Kidney (tissue), 14 donors: ENCODE data around the gene CNOT9. TPM values are rescaled to one million over a fixed set of nuclear protein-coding genes. Genes with fewer than 3 reads are reported as not detected.

Experiments used
- DNase-seq, 5 donors: peaks; one replicate each; pipeline ENCODE4 v3.0.0-alpha.2; 2013 to 2020
- FAIRE-seq: peaks from 2 replicates; lab custom pipeline; 2012; peaks lifted over from hg19 to GRCh38; lab: Jason Lieb, UNC
- H3K27ac ChIP-seq, 2 donors: one replicate each; pipeline ENCODE4 v1.7.0; 2013; ENCODE audit warnings: low read depth in 2 of 2, low read length in 2 of 2, inconsistent platforms in 1 of 2
- H3K27me3 ChIP-seq: one replicate; pipeline ENCODE4 v1.7.1; 2013; ENCODE audit warnings: low read length, inconsistent platforms; ENCODE audit not compliant: control insufficient read depth, insufficient read depth
- H3K36me3 ChIP-seq, 3 donors: one replicate each; pipeline versions ENCODE4 v1.7.0 to v1.7.1; 2013; ENCODE audit warnings: low read length in 3 of 3, control low read depth in 1 of 3, inconsistent platforms in 1 of 3; ENCODE audit not compliant: insufficient read depth in 3 of 3, control insufficient read depth in 2 of 3
- H3K4me1 ChIP-seq, 3 donors: one replicate each; pipeline versions ENCODE4 v1.7.0 to v1.7.1; 2013; ENCODE audit warnings: low read length in 3 of 3, inconsistent platforms in 1 of 3, low read depth in 1 of 3; ENCODE audit not compliant: control insufficient read depth in 2 of 3, insufficient read depth in 2 of 3
- H3K4me3 ChIP-seq, 3 donors: one replicate each; pipeline versions ENCODE4 v1.7.0 to v1.8.1; 2013; ENCODE audit warnings: low read length in 3 of 3, control low read depth in 1 of 3, inconsistent platforms in 1 of 3
- H3K9ac ChIP-seq, 3 donors: one replicate each; pipeline versions ENCODE4 v1.7.0 to v1.7.1; 2013; ENCODE audit warnings: low read length in 3 of 3, control low read depth in 1 of 3, inconsistent platforms in 1 of 3
- H3K9me3 ChIP-seq, 3 donors: one replicate each; pipeline versions ENCODE4 v1.7.0 to v1.7.1; 2013; ENCODE audit warnings: low read length in 3 of 3, control low read depth in 1 of 3, inconsistent platforms in 1 of 3; ENCODE audit not compliant: control insufficient read depth in 2 of 3, insufficient read depth in 1 of 3
- CTCF ChIP-seq: IDR thresholded peaks from 3 replicates; pipeline ENCODE4 v1.5.1; 2012; ENCODE audit warnings: mild to moderate bottlenecking, moderate library complexity, borderline replicate concordance; ENCODE audit not compliant: insufficient read depth; ENCODE audit errors: extremely low read depth
- intact Hi-C: fragments of 100-400 bp; cut with DNase I; formaldehyde crosslinking; loops from one replicate; pipeline ENCODE4 v1.11.1; 2022
- polyA plus RNA-seq: library from polyadenylated mRNA; stranded (reverse); fragments of 350-450 nt; fragmentation: Illumina TruSeq; extraction: RNeasy Lipid Tissue Mini Kit (QIAGEN cat#74804); gene quantifications from one replicate; pipeline ENCODE4 v1.2.3, GENCODE V29; 2014; ENCODE audit warnings: low read depth, low replicate concordance; ENCODE audit not compliant: insufficient read depth
- total RNA-seq: library from RNA; stranded (reverse); fragmentation: NEBNext Ultra II Directional; extraction: Animal tissue kit (Norgen Biotek cat#: 25700); gene quantifications from one replicate; pipeline ENCODE4 v1.2.1, GENCODE V29; 2021
- donor health status: control.
- donor health status: control.
- donor health status: control.
- donor health status: control.
- donor health status: control.
- donor health status: DM: yes; HTN: yes; CAD: no.
- donor health status: Normal renal cell carcinoma (clear cell type).

The CNOT9 gene
- total and polyA plus RNA-seq, 2 donors from 2014 or later: 12.6 to 35.8 TPM

GRCh38 chr2:218626369-218626768 is 57.7 kb downstream of the CNOT9 start:
- Histone ChIP-seq H3K36me3 (peaks cover 0 to 8% (median 3%) of the 10 kb centered on the region in 3 donors), H3K27ac (no peak overlapping the region), H3K4me3 (no peak overlapping the region), H3K4me1 (no peaks in the 10 kb centered on the region), H3K9ac (no peak overlapping the region), H3K27me3 (no peaks in the 10 kb centered on the region), H3K9me3 (no peaks in the 10 kb centered on the region)
- no peak for TF ChIP-seq CTCF
- DNase-seq: no peak
- intact Hi-C loops: no loop called here
- no peak for FAIRE-seq

- no peaks in the 10 kb centered on the region for H3K4me1 ChIP-seq
- DNase-seq (no peak), FAIRE-seq (no peak)
- H3K27me3 ChIP-seq: no peaks in the 10 kb centered on the region
- TF ChIP-seq CTCF: no peak
- no peaks in the 10 kb centered on the region for H3K9me3 ChIP-seq
- H3K9ac ChIP-seq: no peak overlapping the region
- H3K36me3 ChIP-seq: peaks cover 0 to 12% (median 3%) of the 10 kb centered on the region in 3 donors
- H3K4me3 ChIP-seq: no peak overlapping the region
- no peak overlapping the region for H3K27ac ChIP-seq
- intact Hi-C loops: no loop called here
Observed at GRCh38 chr2:218627939-218628338, 59.3 kb downstream of the CNOT9 start.

- H3K4me1 ChIP-seq: no peaks in the 10 kb centered on the region
- peaks cover 0 to 37% (median 15%) of the 10 kb centered on the region in 3 donors for H3K36me3 ChIP-seq
- no peak for TF ChIP-seq CTCF
- H3K27ac ChIP-seq: no peak overlapping the region
- no peaks in the 10 kb centered on the region for H3K27me3 ChIP-seq
- H3K4me3 ChIP-seq: no peak overlapping the region
- intact Hi-C loops: no loop called here
- no peak overlapping the region for H3K9ac ChIP-seq
- DNase-seq: no peak
- H3K9me3 ChIP-seq: no peaks in the 10 kb centered on the region
- FAIRE-seq: no peak
Observed at GRCh38 chr2:218631837-218632236, 63.2 kb downstream of the CNOT9 start.

GRCh38 chr2:218635719-218636118 is 67.1 kb downstream of the CNOT9 start:
- FAIRE-seq (no peak), DNase-seq (no peak)
- no peaks in the 10 kb centered on the region for H3K27me3 ChIP-seq
- no peak overlapping the region for H3K9ac ChIP-seq
- no peak overlapping the region for H3K4me3 ChIP-seq
- no peak for TF ChIP-seq CTCF
- no peaks in the 10 kb centered on the region for H3K9me3 ChIP-seq
- H3K36me3 ChIP-seq: peaks cover 6 to 56% (median 36%) of the 10 kb centered on the region in 3 donors
- intact Hi-C loops: no loop called here
- no peaks in the 10 kb centered on the region for H3K4me1 ChIP-seq
- H3K27ac ChIP-seq: no peak overlapping the region
